B cell (primary cell): Measurements from ENCODE around the gene DGCR2. TPM values are rescaled to one million over a fixed set of nuclear protein-coding genes. Genes with fewer than 3 reads are reported as not detected.

Source experiments
- ATAC-seq: fragments of 200-7000 bp; cut with Tn5 transposase; one replicate; pipeline ENCODE4 v1.10.0; 2021; ENCODE audit warnings: low read depth, mild to moderate bottlenecking, moderate number of reproducible peaks, moderate library complexity
- CTCF ChIA-PET: fragments of 350-600 bp; sonication (Branson Sonifier 250); formaldehyde crosslinking; loops from one replicate; lab custom pipeline; 2021; ENCODE audit warnings: antibody characterized with exemption, inconsistent platforms; lab: Charles Lee
- POLR2A ChIA-PET: fragments of 350-600 bp; sonication (Branson Sonifier 250); formaldehyde crosslinking; loops from one replicate; lab custom pipeline; 2021; ENCODE audit warnings: antibody characterized with exemption; lab: Charles Lee
- DNase-seq: peaks from one replicate; pipeline ENCODE4 v3.0.0; 2013
- H2AFZ ChIP-seq: 2 replicates; pipeline ENCODE4 v1.6.1; 2012; ENCODE audit warnings: mild to moderate bottlenecking, low read depth, low read length; ENCODE audit not compliant: insufficient read depth, poor library complexity, severe bottlenecking
- H3K27ac ChIP-seq, 2 donors: 1 replicate in 1 of 2; 2 replicates in 1 of 2; pipeline ENCODE4 v1.5.1; 2012 to 2013; ENCODE audit warnings: low read length in 2 of 2, mild to moderate bottlenecking in 2 of 2, moderate library complexity in 1 of 2
- H3K27me3 ChIP-seq, 4 experiments: fragments of 200-600 bp in 1 of 4; sonication (generic) in 1 of 4; replicated peaks in 1 of 4; 1 replicate in 2 of 4; 2 replicates in 2 of 4; pipeline versions ENCODE4 v1.6.1 to v1.7.0; 2013 to 2016; ENCODE audit warnings: low read length in 3 of 4, mild to moderate bottlenecking in 2 of 4, mixed read lengths in 1 of 4, moderate library complexity in 1 of 4; ENCODE audit not compliant: insufficient read depth in 4 of 4, control insufficient read depth in 3 of 4; ENCODE audit errors: control extremely low read depth in 1 of 4
- H3K36me3 ChIP-seq, 2 experiments: replicated peaks in 1 of 2; 1 replicate in 1 of 2; 2 replicates in 1 of 2; pipeline versions ENCODE4 v1.6.1 to v1.7.1; 2013; ENCODE audit warnings: low read length in 1 of 2; ENCODE audit not compliant: insufficient read depth in 2 of 2, control insufficient read depth in 1 of 2; ENCODE audit errors: control extremely low read depth in 1 of 2, extremely low read depth in 1 of 2
- H3K4me1 ChIP-seq, 2 donors: fragments of 200-600 bp in 1 of 2; sonication (generic) in 1 of 2; 1 replicate in 1 of 2; 2 replicates in 1 of 2; pipeline versions ENCODE4 v1.5.1 to v1.6.1; 2013 to 2017; ENCODE audit warnings: low read length in 2 of 2; ENCODE audit not compliant: control insufficient read depth in 2 of 2, insufficient read depth in 2 of 2
- H3K4me2 ChIP-seq: replicated peaks from 2 replicates; pipeline ENCODE3; 2012; ENCODE audit warnings: mild to moderate bottlenecking, low read depth, low read length; ENCODE audit not compliant: poor library complexity, severe bottlenecking
- H3K4me3 ChIP-seq, 5 experiments: fragments of 200-600 bp in 1 of 5; sonication (generic) in 1 of 5; 1 replicate in 3 of 5; 2 replicates in 2 of 5; pipeline versions ENCODE4 v1.5.1 to v1.7.0; 2011 to 2016; ENCODE audit warnings: low read length in 4 of 5, mild to moderate bottlenecking in 4 of 5, low read depth in 2 of 5, control low read depth in 1 of 5, moderate library complexity in 1 of 5; ENCODE audit not compliant: insufficient read depth in 1 of 5; ENCODE audit errors: control extremely low read depth in 1 of 5, extremely low read depth in 1 of 5
- H3K79me2 ChIP-seq: fragments of 200-600 bp; sonication (generic); one replicate; pipeline ENCODE4 v1.6.0; 2016; ENCODE audit warnings: low read length; ENCODE audit not compliant: control insufficient read depth, insufficient read depth
- H3K9ac ChIP-seq: fragments of 200-600 bp; sonication (generic); 2 replicates; pipeline ENCODE4 v1.6.1; 2017; ENCODE audit warnings: mild to moderate bottlenecking, low read length, moderate library complexity
- H3K9me3 ChIP-seq, 3 donors: one replicate each; pipeline versions ENCODE4 v1.6.1 to v1.7.1; 2013; ENCODE audit warnings: low read length in 2 of 3; ENCODE audit not compliant: control insufficient read depth in 2 of 3, insufficient read depth in 1 of 3; ENCODE audit errors: control extremely low read depth in 1 of 3
- H4K20me1 ChIP-seq: 2 replicates; pipeline ENCODE4 v1.6.0; 2012; ENCODE audit warnings: mild to moderate bottlenecking, low read length; ENCODE audit not compliant: insufficient read depth, control insufficient read depth, poor library complexity, severe bottlenecking
- H3K27ac Mint-ChIP-seq: one replicate; pipeline ENCODE4 v1.8.0; 2021; ENCODE audit warnings: mixed read lengths
- H3K27me3 Mint-ChIP-seq: one replicate; pipeline ENCODE4 v1.8.0; 2021; ENCODE audit warnings: mixed read lengths
- H3K4me1 Mint-ChIP-seq: one replicate; pipeline ENCODE4 v1.8.0; 2021; ENCODE audit warnings: mixed read lengths
- H3K4me3 Mint-ChIP-seq: one replicate; pipeline ENCODE4 v1.8.0; 2021; ENCODE audit warnings: mixed read lengths
- H3K9me3 Mint-ChIP-seq: one replicate; pipeline ENCODE4 v1.8.0; 2022; ENCODE audit warnings: mixed read lengths; ENCODE audit not compliant: insufficient read depth
- EZH2 ChIP-seq: IDR thresholded peaks from 2 replicates; pipeline ENCODE4 v1.6.1; 2012; ENCODE audit warnings: borderline replicate concordance, low read depth, mild to moderate bottlenecking, moderate library complexity, low read length; ENCODE audit not compliant: insufficient read depth, poor library complexity, severe bottlenecking
- WGBS: methylation state at CpG from one replicate; pipeline ENCODE4 v1.1.5; 2013; ENCODE audit warnings: missing lambda C conversion rate; ENCODE audit not compliant: insufficient coverage; 5-methylcytosine and 5-hydroxymethylcytosine counted together
- intact Hi-C: fragments of 100-400 bp; cut with micrococcal nuclease; formaldehyde crosslinking; loops from one replicate; pipeline ENCODE4 v1.10.0; 2022
- polyA plus RNA-seq: library from polyadenylated mRNA; depleted of rRNA; stranded (reverse); fragments of >200 nt; gene quantifications from 2 replicates; pipeline ENCODE4 v1.2.3, GENCODE V29; 2012
- total RNA-seq, 2 donors: library from RNA; stranded (reverse); fragments of 120-200 nt in 1 of 2; gene quantifications; 1 replicate in 1 of 2; 2 replicates in 1 of 2; pipeline versions ENCODE4 v1.2.3 to v1.2.4, GENCODE V29; 2013 to 2022
- TF ChIP-seq, protein P1 (sequence below): fragments of 200-600 bp; IDR thresholded peaks from one replicate; pipeline ENCODE4 v1.8.0; 2022; ENCODE audit warnings: antibody characterized with exemption, mild to moderate bottlenecking

The DGCR2 gene
- total and polyA plus RNA-seq, 2 donors (not counting 1 experiment from before 2014, with no cell fraction given): 28.8 to 49.5 TPM

DNA sequence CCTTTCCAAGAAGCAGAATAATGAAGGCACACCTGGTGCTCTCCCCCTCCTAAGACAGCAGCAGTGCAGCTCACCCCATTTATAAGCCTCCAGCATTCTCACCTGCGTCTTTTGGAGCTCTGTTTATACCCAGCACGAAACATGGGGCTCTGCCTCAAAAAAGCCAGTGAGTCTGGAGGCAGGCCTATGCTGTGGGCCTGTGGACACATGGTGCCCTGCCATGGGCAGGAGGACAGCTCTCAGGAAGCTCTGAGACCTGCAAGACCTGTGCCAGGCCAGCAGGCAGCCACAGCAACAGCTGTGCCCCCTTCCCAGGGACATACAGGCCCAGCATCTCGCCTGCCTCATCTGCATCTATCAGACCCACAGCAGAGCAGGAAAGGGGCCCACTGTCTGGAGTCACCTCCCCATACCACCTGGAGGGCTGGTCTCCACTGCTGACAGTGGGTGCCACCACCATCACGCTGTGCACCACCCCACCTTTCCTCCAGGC lies 64.2 kb downstream of the DGCR2 start:
- H3K4me1 Mint-ChIP-seq: no peaks in the 10 kb centered on the region
- no peaks in the 10 kb centered on the region for H3K4me1 ChIP-seq
- no peak overlapping the region for H3K4me3 Mint-ChIP-seq
- H3K9ac ChIP-seq: no peak overlapping the region
- peaks cover 2 to 76% of the 10 kb centered on the region in 2 experiments for H3K36me3 ChIP-seq
- ChIA-PET CTCF (no interaction called here), POLR2A (interaction anchor here (0.5 kb wide), 1 partner anchor 42 kb away, joined by 3 read pairs; no protein-coding TSS in a partner anchor)
- DNase-seq (no peak), ATAC-seq (no peak)
- no peak overlapping the region for H3K27ac Mint-ChIP-seq
- no peak overlapping the region for H3K4me3 ChIP-seq
- H3K4me2 ChIP-seq: no peak overlapping the region
- peaks cover 23% of the 10 kb centered on the region for H4K20me1 ChIP-seq
- no peaks in the 10 kb centered on the region for H3K9me3 Mint-ChIP-seq
- no peaks in the 10 kb centered on the region for H3K9me3 ChIP-seq
- no peak overlapping the region for H2AFZ ChIP-seq
- H3K27ac ChIP-seq: no peak overlapping the region
- WGBS: 96% methylated on average over 4 of the region's 4 CpGs
- H3K79me2 ChIP-seq: peaks cover 4% of the 10 kb centered on the region
- TF ChIP-seq, protein P1, sequence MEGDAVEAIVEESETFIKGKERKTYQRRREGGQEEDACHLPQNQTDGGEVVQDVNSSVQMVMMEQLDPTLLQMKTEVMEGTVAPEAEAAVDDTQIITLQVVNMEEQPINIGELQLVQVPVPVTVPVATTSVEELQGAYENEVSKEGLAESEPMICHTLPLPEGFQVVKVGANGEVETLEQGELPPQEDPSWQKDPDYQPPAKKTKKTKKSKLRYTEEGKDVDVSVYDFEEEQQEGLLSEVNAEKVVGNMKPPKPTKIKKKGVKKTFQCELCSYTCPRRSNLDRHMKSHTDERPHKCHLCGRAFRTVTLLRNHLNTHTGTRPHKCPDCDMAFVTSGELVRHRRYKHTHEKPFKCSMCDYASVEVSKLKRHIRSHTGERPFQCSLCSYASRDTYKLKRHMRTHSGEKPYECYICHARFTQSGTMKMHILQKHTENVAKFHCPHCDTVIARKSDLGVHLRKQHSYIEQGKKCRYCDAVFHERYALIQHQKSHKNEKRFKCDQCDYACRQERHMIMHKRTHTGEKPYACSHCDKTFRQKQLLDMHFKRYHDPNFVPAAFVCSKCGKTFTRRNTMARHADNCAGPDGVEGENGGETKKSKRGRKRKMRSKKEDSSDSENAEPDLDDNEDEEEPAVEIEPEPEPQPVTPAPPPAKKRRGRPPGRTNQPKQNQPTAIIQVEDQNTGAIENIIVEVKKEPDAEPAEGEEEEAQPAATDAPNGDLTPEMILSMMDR: no peak
- TF ChIP-seq EZH2: no peak
- H3K27me3 ChIP-seq: no peaks in the 10 kb centered on the region
- intact Hi-C loops: no loop called here
- no peaks in the 10 kb centered on the region for H3K27me3 Mint-ChIP-seq

DNA sequence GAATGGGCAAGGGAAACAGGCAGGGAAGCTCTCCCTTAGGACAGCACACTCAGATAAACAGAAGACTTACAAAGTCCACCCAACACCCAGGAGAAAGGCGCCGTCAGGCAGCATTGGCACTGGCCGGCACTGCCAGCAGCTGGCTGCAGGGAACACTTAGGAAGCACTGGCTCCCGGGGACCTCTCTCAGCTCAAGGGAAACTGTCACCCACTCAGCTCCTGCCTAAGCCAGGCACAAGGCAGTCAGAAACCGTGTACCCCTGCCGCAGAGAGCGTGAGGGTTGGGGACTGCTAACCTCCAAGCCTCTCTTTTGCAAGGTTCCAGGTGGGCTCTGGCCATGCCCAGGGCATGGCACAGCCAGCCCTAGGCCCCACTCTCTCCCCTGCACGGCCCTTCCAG lies 64.7 kb downstream of the DGCR2 start:
- no peaks in the 10 kb centered on the region for H3K27me3 ChIP-seq
- TF ChIP-seq, protein P1: no peak
- TF ChIP-seq EZH2: no peak
- no peaks in the 10 kb centered on the region for H3K9me3 ChIP-seq
- no peak overlapping the region for H2AFZ ChIP-seq
- no peaks in the 10 kb centered on the region for H3K4me1 ChIP-seq
- ChIA-PET CTCF (no interaction called here), POLR2A (interaction anchor here (0.5 kb wide), 1 partner anchor 43 kb away, joined by 3 read pairs; no protein-coding TSS in a partner anchor)
- no peak overlapping the region for H3K27ac ChIP-seq
- H3K9me3 Mint-ChIP-seq: no peaks in the 10 kb centered on the region
- H3K4me2 ChIP-seq: no peak overlapping the region
- intact Hi-C loops: no loop called here
- no peak for ATAC-seq
- H4K20me1 ChIP-seq: peaks cover 26% of the 10 kb centered on the region
- peaks cover 2 to 76% of the 10 kb centered on the region in 2 experiments for H3K36me3 ChIP-seq
- no peak overlapping the region for H3K9ac ChIP-seq
- 95% methylated on average over 8 of the region's 8 CpGs for WGBS
- H3K4me3 ChIP-seq: no peak overlapping the region
- DNase-seq: no peak
- no peak overlapping the region for H3K27ac Mint-ChIP-seq
- no peak overlapping the region for H3K4me3 Mint-ChIP-seq
- H3K79me2 ChIP-seq: no peaks in the 10 kb centered on the region
- H3K4me1 Mint-ChIP-seq: no peaks in the 10 kb centered on the region
- H3K27me3 Mint-ChIP-seq: no peaks in the 10 kb centered on the region
